ENCODE measurements around the gene DNAJB8. TPM values are rescaled to one million over a fixed set of nuclear protein-coding genes. Genes with fewer than 3 reads are reported as not detected.

DNAJB8 gene
- total and polyA plus RNA-seq, 9 of the 15 experiments (the other 6 are each of a cell fraction or from before 2014, with no cell fraction given), result not detected

- TF ChIP-seq NBN (IDR thresholded peaks at IDR 0.05; ENCODE audit: low read depth) (0 out of 2 replicates have a peak, but pooled peaks have one; percentile 12), HINFP (tag; conservative IDR thresholded peaks at IDR 0.05; ENCODE audit: low read depth) (no peak), NFXL1 (CRISPR knock-in tag; IDR thresholded peaks at IDR 0.05) (no peak), MTA1 (IDR thresholded peaks at IDR 0.05; ENCODE audit: borderline replicate concordance) (peak; percentile 90), SMAD3 (CRISPR knock-in tag; conservative IDR thresholded peaks at IDR 0.05) (peak; percentile 90), VEZF1 (CRISPR knock-in tag; IDR thresholded peaks at IDR 0.05) (peak; percentile 92), L3MBTL2 (IDR thresholded peaks at IDR 0.05) (0 out of 2 replicates have a peak, but pooled peaks have one; percentile 16), TCF7 (IDR thresholded peaks at IDR 0.05; ENCODE audit: borderline replicate concordance) (no peak), PHF20 (IDR thresholded peaks at IDR 0.05; ENCODE audit: partially characterized antibody) (no peak), SMAD2 (IDR thresholded peaks at IDR 0.05; ENCODE audit: low read depth, low read length) (no peak), TARDBP (IDR thresholded peaks at IDR 0.05) (0 out of 2 replicates have a peak, but pooled peaks have one; percentile 17), MTA3 (IDR thresholded peaks at IDR 0.05; ENCODE audit: borderline replicate concordance) (peak; percentile 92; the same call in 1 of the 2 replicates), PURB (CRISPR knock-in tag; IDR thresholded peaks at IDR 0.05; ENCODE audit: low read depth) (no peak), MEIS2 (IDR thresholded peaks at IDR 0.05; ENCODE audit: partially characterized antibody) (peak; percentile 35), RAD51 (IDR thresholded peaks at IDR 0.05; ENCODE audit: borderline replicate concordance, low read depth) (peak; percentile 10; the same call in 1 of the 2 replicates), CCAR2 (IDR thresholded peaks at IDR 0.05; ENCODE audit: low read depth, low read length) (no peak), PHTF2 (CRISPR knock-in tag; IDR thresholded peaks at IDR 0.05) (peak; percentile 17; the same call in 1 of the 2 replicates), NELFE (IDR thresholded peaks at IDR 0.05; ENCODE audit: insufficient read depth, insufficient read length) (no peak), ZNF24 (IDR thresholded peaks at IDR 0.05) (peak; percentile 59; the same call in 1 of the 2 replicates), MNT (conservative IDR thresholded peaks at IDR 0.05) (peak; percentile 3 to 58; a peak in 2 of 4 replicates), ZNF75A (CRISPR knock-in tag; IDR thresholded peaks at IDR 0.05) (no peak), SRSF7 (optimal IDR thresholded peaks at IDR 0.05; ENCODE audit: low read depth, low read length) (no peak), TRIM24 (IDR thresholded peaks at IDR 0.05) (peak; percentile 83 to 88), NCOA2 (IDR thresholded peaks at IDR 0.05; ENCODE audit: partially characterized antibody in 2 of 2) (no peak)
- TF ChIP-seq, protein P1, sequence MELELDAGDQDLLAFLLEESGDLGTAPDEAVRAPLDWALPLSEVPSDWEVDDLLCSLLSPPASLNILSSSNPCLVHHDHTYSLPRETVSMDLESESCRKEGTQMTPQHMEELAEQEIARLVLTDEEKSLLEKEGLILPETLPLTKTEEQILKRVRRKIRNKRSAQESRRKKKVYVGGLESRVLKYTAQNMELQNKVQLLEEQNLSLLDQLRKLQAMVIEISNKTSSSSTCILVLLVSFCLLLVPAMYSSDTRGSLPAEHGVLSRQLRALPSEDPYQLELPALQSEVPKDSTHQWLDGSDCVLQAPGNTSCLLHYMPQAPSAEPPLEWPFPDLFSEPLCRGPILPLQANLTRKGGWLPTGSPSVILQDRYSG (tag; conservative IDR thresholded peaks at IDR 0.05; ENCODE audit: low read depth), result no peak
These were observed 50.7 kb downstream of the DNAJB8 start (continued) for GRCh38 chr3:128415773-128416577.

Measured in K562 (cell line).